ENCODE data around the gene DOCK6. TPM values are rescaled to one million over a fixed set of nuclear protein-coding genes. Genes with fewer than 3 reads are reported as not detected.

The DOCK6 gene
- total and polyA plus RNA-seq, 10 of the 15 experiments (the other 5 are each of a cell fraction or from before 2014, with no cell fraction given), result 0.76 to 24.8 (median 4.7) TPM

- FAIRE-seq (no peak), DNase-seq (ENCODE audit: low read depth, low spot score) (no peak), ATAC-seq (no peak)
- H3K4me1 ChIP-seq (ENCODE audit: control insufficient read depth, insufficient read depth, low read length), result peaks cover 22% of the 10 kb centered on the region
- H3K27ac ChIP-seq (ENCODE audit: control insufficient read depth, insufficient read depth), result no peak overlapping the region
- no peak overlapping the region for H3K4me3 ChIP-seq
- ChIA-PET RAD21 (ENCODE audit: unreplicated experiment) (no interaction called here), POLR2A (interaction anchor here (0.6 kb wide), 1 partner anchor 68 kb away, joined by 6 read pairs; no protein-coding TSS in a partner anchor), SMC1A (ENCODE audit: uncharacterized antibody, unreplicated experiment) (no interaction called here), CTCF (no interaction called here)
- no peaks in the 10 kb centered on the region; a peak in 1 of 4 replicates for H3K36me3 ChIP-seq (ENCODE audit: control insufficient read depth in 2 of 2, insufficient read depth in 2 of 2, low read length in 1 of 2)
- no peak overlapping the region for H3K9ac ChIP-seq (ENCODE audit: control insufficient read depth, insufficient read depth, low read length)
- TF ChIP-seq ATF7 (IDR thresholded peaks at IDR 0.05; ENCODE audit: low read depth), result no peak
- no peak for TF ChIP-seq JUNB (IDR thresholded peaks at IDR 0.05)
- TF ChIP-seq BACH1 (IDR thresholded peaks at IDR 0.05; ENCODE audit: borderline replicate concordance), result no peak
- no peak for TF ChIP-seq MXI1 (IDR thresholded peaks at IDR 0.05; ENCODE audit: low read depth, low read length)
- no peak for TF ChIP-seq PAX5 (IDR thresholded peaks at IDR 0.05; ENCODE audit: borderline replicate concordance, low read depth, low read length)
- TF ChIP-seq SRF (IDR thresholded peaks at IDR 0.05; ENCODE audit: low read depth in 2 of 2, low read length in 2 of 2), result no peak
- no peak for TF ChIP-seq CHD1 (IDR thresholded peaks at IDR 0.05; ENCODE audit: low read depth, low read length)
- TF ChIP-seq NFYA (IDR thresholded peaks at IDR 0.05; ENCODE audit: borderline replicate concordance, low read depth, low read length), result no peak
- no peak for TF ChIP-seq ZNF274 (IDR thresholded peaks at IDR 0.05; ENCODE audit: insufficient read depth, insufficient read length)
- TF ChIP-seq HCFC1 (IDR thresholded peaks at IDR 0.05; ENCODE audit: low read length), result no peak
- no peak for TF ChIP-seq TAF1 (IDR thresholded peaks at IDR 0.05; ENCODE audit: borderline replicate concordance, low read depth, low read length)
- no peak for TF ChIP-seq USF1 (IDR thresholded peaks at IDR 0.05; ENCODE audit: borderline replicate concordance, extremely low read length, insufficient read depth, low read depth, low read length)
- no peak for TF ChIP-seq TCF7 (IDR thresholded peaks at IDR 0.05; ENCODE audit: borderline replicate concordance)
- no peak for TF ChIP-seq KDM1A (IDR thresholded peaks at IDR 0.05; ENCODE audit: borderline replicate concordance)
- no peak for TF ChIP-seq PML (IDR thresholded peaks at IDR 0.05; ENCODE audit: low read length)
- no peak for TF ChIP-seq CBFB (IDR thresholded peaks at IDR 0.05; ENCODE audit: low read depth)
- no peak for TF ChIP-seq NFIC (IDR thresholded peaks at IDR 0.05; ENCODE audit: low read depth, low read length)
- no peak for TF ChIP-seq FOXK2 (IDR thresholded peaks at IDR 0.05)
- no peak for TF ChIP-seq POLR2A (IDR thresholded peaks at IDR 0.05; ENCODE audit: low read depth, low read length)
- no peaks in the 10 kb centered on the region; the same call in 2 of the 3 replicates for H3K9me3 ChIP-seq (replicated peaks; ENCODE audit: control insufficient read depth, insufficient read depth, low read length)
- intact Hi-C loops (cut with micrococcal nuclease; ENCODE audit: unreplicated experiment) (loop anchor here (2.0 kb wide), 1 partner anchor 41 kb away; the partner anchor contains the start of gene SPC24), in situ Hi-C loops (cut with MboI) (no loop called here)
- WGBS (ENCODE audit: insufficient coverage, insufficient replicate concordance, low lambda C conversion rate, missing lambda C conversion rate), result 68% methylated on average over 12 of the region's 12 CpGs
- BruUV-seq (replicated peaks), result no TSS peak
- H2AFZ ChIP-seq (ENCODE audit: control insufficient read depth, low read depth, low read length), result no peak overlapping the region
- peak overlapping the region; percentile 79 for H3K4me2 ChIP-seq (ENCODE audit: control insufficient read depth, insufficient read depth)
- peaks cover 3% of the 10 kb centered on the region for H3K79me2 ChIP-seq (ENCODE audit: control insufficient read depth, insufficient read depth, low read length)
- no peaks in the 10 kb centered on the region for H3K27me3 ChIP-seq (replicated peaks in 1 of 2; ENCODE audit: control insufficient read depth in 2 of 2, insufficient read depth in 2 of 2, low read length in 1 of 2)
- no peaks in the 10 kb centered on the region for H4K20me1 ChIP-seq (ENCODE audit: control insufficient read depth, insufficient read depth)
Observed at GRCh38 chr19:11195681-11196080, 66.6 kb downstream of the DOCK6 start.
